ENCODE measurements around the gene MAD1L1.

MAD1L1 gene

GRCh38 chr7:1994931-1995330 is 237.8 kb downstream of the MAD1L1 start:
- no peak for DNase-seq

GRCh38 chr7:1993776-1994740 is 238.7 kb downstream of the MAD1L1 start:
- DNase-seq = no peak

DNA sequence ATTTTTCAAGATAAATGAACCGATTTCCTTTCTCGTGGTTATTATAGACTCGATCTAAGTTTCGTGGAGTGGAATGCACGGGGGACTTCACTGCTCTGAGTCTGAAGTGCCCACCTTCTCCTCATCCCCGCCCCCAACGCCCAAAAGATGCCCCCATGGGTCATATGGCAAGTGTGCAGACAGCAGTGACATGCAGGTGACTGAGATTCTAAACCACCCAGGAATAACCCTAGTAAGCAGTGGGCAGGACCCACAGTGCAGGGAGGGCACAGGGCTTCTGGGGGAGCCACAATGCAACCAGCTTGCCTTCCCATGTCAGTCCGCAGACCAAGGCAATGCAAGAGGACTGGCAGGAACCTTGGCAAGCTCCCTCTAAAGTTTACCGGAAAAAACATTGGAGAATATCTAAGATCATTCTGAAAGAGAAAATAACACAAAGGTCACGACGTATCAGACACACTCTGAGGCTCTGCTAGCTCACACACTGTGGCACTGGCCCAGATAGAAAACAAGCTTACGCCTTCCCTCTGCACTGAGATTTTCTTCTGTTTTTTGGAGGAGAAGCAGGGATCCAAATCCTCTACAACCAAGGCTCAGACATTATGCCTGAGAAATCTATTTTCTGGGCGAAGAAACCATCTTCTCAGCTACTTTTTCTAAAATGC is 239.6 kb downstream of the MAD1L1 start:
- DNase-seq = no peak

DNA sequence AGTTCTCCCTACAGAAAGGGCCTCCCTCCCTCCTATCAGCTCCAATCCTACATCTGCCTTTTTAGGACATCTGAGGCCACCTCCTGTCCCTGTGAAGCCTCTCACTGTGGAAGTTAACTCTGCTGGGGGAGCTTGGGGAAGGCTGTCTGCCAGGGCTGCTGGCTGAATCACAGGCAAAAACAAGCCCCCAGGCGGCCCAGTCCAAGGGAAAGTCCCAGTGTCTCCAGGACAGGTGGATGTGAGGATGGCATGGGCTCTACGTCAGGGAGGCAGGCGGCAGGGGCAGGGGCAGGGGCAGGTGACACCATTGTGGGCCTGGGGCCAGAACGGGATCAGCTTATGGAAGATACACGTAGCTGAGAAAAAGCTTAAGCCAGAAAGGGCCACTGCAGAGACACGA is 240.2 kb downstream of the MAD1L1 start:
- no peak for DNase-seq

DNA sequence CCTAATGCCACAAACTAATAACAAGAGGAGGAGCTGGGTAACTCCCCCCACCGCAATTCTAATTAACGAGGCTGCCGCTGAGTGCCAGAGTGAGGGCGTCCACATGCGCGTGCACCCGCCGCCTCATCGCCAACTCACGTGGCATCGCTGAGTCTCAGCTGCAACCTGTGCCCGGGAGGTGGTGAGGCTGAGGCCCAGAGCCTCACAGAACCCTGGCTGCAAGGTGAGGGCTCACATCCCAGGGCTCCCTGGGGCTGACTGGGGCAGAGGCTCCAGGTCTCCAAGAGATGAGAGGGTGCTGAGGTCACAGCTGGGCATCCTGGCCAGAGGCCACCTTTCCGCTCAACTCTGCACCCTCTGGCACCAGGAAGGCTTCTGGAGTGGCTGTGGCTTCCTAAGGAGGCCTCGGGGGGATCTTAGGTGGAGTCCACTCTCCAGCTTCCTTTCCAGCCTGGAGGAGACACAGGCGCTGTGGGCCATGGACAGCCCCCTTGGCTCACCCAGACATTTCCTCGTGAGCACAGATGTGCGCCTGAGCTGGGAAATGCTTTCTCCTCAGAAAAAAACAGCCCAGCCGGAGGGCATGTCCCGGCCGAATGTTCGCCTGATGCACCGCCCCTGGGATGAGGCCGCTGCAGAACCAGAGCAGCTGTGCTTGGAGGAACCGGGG is 242.6 kb downstream of the MAD1L1 start:
- no peak for DNase-seq

DNA sequence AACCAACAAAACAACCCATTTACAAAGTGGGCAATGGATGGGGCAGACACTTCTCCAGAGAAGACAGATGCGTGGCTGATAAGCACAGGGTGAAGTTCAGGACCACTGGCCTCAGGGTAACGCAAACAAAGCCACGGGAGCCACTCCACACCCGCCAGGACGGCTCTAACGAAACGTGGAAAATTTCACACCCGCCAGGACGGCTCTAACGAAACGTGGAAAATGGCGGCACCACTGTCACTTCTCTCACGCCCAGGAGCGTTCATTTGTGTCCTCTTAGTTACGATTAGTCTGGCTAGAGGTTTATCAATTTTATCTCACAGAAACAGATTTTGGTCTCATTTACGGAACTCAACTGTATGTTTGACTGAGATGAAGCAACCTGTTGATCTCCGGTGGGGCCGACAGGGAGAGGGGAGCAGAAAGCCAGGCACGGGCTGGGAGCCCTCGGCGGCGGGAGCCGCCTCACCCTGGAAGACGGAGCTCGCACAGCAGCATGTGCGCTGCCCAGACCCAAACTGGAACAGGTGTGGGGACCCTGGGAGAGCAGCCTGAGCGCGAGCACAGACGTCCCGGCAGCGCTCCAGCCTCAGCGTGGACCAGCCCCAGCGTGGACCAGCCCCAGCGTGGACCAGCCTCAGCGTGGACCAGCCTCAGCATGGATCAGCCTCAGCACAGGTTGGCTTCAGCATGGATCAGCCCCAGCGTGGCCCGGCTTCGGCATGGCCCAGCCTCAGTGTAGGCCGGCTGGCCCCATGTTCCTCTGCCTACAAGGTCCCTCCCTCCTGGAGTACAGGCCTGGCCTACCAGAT is 243.5 kb downstream of the MAD1L1 start:
- no peak for DNase-seq

DNA sequence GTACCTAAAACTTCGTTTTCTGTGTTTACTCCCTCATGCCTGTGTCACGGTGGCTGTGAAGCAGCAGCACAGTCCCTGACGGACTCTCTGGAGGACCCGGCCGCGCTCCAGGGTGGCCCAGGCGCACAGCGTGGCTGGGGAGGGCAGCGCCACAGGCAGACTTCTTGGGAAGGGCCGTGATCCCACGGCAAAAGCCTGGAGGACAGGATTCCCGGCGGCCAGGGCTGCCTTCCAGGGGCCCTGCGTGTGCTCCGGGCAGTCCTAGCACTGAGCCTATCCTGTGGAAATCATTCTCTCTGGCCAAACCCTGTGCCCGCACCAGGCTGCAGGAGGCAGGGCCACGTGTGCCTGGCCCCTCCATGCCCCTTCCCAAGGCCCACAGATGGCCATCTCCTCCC is 244.2 kb downstream of the MAD1L1 start:
- DNase-seq = no peak

DNA sequence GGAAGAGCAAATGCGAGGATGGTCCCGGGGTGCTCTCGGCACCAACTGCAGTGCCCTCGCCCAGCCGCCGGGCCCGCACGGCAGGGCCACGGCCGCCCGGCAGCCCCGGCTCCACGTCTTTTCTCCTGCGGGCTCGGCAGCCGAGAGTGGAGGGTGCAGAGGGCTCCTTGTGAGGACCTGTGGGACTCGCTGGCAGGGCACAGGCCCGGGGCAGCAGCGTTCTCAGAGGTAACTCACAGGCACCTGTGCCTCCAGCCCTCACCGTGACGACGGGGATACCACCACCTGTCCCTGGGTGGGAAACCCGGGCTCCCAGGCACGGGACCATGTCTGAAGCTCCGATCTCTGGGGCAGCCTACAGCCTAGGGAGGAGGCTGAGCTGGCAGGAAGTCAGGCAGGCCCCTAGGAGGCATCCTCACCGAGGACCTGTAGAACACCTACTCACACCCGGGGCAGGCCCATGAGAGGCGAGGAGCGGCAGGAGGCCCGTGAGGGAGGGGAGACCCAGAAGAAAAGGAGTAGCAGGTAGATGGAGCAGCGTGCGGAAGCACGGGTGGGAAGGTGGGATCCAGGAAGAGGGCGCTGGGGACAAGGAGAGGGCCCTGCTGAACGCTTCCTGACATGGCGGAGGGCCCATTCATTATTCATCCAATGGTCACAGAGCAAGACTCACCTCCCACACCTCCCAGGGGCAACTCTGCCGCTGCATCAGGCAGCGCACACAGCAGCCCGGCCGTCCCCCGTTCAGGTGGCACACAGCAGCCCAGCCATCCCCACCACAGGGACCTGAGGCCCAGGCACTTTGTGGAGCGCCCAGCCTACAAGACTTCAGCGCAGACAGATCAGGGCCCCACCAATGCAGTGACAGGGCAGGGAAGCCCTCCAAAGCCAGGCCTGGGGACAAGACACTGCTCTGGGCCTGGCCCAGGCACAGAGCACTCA is 244.9 kb downstream of the MAD1L1 start:
- no peak for DNase-seq

- no peak for DNase-seq
Observed at GRCh38 chr7:1987084-1987535, 245.6 kb downstream of the MAD1L1 start.

DNA sequence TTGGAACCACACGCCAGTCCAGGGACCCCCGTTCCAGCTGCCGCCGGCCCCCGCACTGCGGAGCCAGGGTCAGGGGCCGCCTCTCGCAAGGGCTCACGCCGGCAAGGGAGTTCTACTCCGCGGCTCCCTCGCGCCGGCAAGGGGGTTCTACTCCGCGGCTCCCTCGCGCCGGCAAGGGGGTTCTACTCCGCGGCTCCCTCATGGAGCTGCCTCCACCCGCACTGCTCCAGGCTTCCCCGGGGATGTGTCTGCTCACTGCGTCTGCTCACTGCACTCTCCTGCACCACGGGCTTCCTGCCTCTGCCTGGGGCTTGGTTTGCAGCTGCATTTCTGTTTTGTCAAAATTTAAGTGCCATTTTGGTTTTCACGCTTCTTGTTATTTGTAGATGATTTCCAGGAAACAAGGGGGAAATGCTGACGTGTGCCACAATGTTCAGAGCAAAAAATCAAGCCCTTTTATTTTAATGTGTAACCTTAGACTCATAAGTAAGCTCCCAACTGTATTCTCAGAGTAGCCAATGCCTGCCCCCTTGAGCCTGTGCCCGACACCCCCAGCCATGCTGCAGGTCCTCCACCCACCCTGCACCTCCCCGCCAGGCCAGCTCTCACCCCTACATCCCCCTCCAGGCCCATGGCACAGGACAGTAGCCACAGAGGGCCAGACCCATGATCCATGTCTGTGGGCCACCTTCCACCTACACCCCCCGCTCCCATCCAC is 246.2 kb downstream of the MAD1L1 start:
- DNase-seq = no peak

DNA sequence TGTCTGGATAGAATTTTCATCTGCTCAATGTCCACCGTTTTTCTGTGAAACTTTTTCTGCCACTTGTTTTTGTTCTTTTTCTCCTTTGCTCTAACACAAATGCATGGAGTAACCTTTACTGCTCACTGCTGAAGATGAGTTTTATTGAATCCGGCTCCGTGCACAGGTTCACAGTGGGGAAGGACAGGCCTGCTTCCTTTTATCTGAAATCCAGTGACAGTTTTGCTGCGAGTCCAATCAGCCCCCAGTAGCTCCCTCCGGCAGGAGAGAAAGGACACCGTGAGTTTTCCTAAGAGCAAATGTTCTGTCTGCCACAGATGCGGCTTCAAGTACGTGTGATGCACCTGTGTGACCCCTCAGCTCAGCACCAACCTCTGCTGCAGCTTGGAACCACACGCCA is 246.8 kb downstream of the MAD1L1 start:
- no peak for DNase-seq

DNA sequence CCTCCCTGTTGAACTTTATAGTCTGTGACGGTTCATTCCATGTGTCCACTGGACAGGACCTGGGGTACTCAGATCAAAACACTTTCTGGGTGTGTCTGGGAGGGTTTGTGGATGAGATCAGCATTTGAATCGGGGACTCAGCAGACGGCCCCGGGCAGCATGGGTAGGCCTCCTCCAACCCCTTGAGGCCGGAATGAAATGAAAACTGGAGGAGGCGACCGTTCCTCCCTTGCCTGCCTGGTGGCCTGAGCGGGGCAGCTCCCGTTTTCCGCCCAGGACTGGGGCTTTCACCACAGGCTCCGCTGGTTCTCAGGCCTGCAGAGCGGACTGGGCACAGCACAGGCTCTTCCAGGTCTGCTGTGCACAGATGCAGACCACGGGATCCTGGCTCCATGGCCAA is 247.7 kb downstream of the MAD1L1 start:
- peak; percentile 6 for DNase-seq

- no peak for DNase-seq
Observed at GRCh38 chr7:1981878-1982230, 250.9 kb downstream of the MAD1L1 start.

- no peak for DNase-seq
Observed at GRCh38 chr7:1981201-1981877, 251.4 kb downstream of the MAD1L1 start.

- no peak for DNase-seq
Observed at GRCh38 chr7:1979591-1980560, 252.9 kb downstream of the MAD1L1 start.

DNA sequence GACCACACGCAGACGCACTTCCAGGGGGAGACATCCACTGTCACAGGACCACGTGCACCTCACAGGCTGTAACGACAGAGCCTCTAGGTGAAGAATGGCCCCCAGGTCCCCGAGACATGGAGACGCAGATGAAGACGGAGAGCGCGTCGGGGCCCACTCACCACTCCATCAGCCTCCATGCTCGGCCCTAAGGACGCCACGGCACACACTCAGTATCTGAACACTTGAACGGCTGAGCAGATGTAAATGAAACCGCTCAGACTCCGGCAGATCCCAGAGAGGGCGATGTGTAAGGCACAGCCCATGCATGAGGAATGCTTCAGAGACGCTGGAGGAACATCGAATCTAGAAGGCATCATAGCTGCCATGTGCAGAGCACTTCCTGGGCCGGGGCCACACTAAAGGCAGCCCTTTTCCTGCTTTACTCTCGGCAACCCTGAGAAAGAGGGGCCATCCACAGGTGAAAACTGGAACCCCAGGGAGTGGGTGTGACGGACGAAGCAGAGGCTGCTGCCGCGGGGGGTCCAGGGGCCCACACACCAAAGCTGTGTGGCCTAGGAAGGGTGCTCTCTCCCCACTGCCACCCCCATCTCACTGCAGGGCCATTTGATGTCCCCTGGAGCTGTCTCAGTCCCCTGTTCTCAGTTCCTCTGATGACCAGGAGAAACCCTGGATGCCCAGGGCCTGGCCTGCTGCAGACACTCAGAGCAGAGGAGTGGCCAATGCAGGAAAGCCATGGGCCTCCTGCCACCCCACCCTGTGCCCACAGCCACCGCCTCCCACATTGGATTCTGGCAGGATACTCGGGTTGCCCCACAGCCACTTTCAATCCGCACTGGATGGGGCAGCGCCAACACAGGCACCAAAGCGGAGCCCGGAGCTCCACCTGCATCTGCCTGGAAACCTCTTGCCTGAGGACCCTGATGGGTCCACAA is 253.8 kb downstream of the MAD1L1 start:
- no peak for DNase-seq

GRCh38 chr7:1977876-1978441 is 254.8 kb downstream of the MAD1L1 start:
- no peak for DNase-seq

All from EL (cell line).